ENCODE measurements around the gene ATRX.
"Not testable (repeated sequence)": the region's sequence is repeated elsewhere in the genome, so short reads cannot be mapped to it uniquely, and the experiment has no call there.

The ATRX gene

DNA sequence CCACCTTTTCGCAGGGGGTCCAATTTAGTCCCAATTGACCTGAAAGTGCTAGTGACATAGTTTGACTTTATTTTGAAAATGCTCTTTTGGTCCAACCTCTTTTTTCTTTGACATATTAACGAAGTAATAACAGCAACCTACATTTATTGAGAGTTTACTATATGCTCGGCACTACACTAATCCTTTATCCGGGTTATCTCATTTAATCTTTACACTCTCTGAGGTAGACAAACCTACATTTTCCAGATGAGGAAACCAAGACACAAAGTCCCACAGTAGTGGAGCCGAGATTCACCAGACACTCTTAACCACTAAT, 307 bp upstream of the ATRX start:
- H3K9ac ChIP-seq (ENCODE audit: low read depth in 1 of 2, low read length in 2 of 2): peak overlapping the region; percentile 80 to 84
- peak overlapping the region; percentile 85 to 91 for H3K4me3 ChIP-seq (ENCODE audit: low read length in 2 of 2)
- no peaks in the 10 kb centered on the region for H3K36me3 ChIP-seq (ENCODE audit: control insufficient read depth in 2 of 2, insufficient read depth in 2 of 2, low read length in 2 of 2)

DNA sequence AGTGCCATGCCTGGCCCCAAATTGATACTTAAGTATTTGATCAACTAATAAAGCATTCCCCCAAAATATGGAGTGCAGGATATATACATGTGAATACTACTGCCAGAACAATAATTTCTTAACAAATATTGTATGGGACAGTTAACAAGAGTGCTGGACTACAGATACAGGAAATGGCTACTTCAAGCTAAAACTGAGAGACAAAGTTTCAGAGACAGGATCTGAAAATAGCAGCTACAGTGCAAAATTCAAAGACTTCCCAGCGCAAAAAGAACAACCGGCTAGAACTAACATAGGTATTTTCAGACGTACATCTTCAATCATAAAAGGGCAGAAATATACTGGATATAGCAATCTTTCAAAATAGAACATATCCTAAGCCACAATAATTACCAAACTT, 6.3 kb downstream of the ATRX start:
- Histone ChIP-seq H3K4me3 (ENCODE audit: low read length in 2 of 2) (no peak overlapping the region), H3K4me1 (ENCODE audit: control insufficient read depth in 2 of 2, insufficient read depth in 2 of 2, low read length in 2 of 2) (no peaks in the 10 kb centered on the region), H3K27ac (ENCODE audit: low read depth in 2 of 2, low read length in 2 of 2) (no peak overlapping the region), H3K9ac (ENCODE audit: low read depth in 1 of 2, low read length in 2 of 2) (no peak overlapping the region), H3K27me3 (ENCODE audit: control insufficient read depth in 2 of 2, insufficient read depth in 2 of 2, low read length in 2 of 2) (no peaks in the 10 kb centered on the region), H3K9me3 (ENCODE audit: control insufficient read depth in 2 of 2, low read length in 2 of 2) (no peaks in the 10 kb centered on the region), H3K36me3 (ENCODE audit: control insufficient read depth in 2 of 2, insufficient read depth in 2 of 2, low read length in 2 of 2) (no peaks in the 10 kb centered on the region)

More for the DNA sequence above, 307 bp upstream of the ATRX start:
- Histone ChIP-seq H3K27me3 (ENCODE audit: control insufficient read depth in 2 of 2, insufficient read depth in 2 of 2, low read length in 2 of 2) (no peaks in the 10 kb centered on the region), H3K9me3 (ENCODE audit: control insufficient read depth in 2 of 2, low read length in 2 of 2) (no peaks in the 10 kb centered on the region), H3K27ac (ENCODE audit: low read depth in 2 of 2, low read length in 2 of 2) (peak overlapping the region; percentile 86 to 87), H3K4me1 (ENCODE audit: control insufficient read depth in 2 of 2, insufficient read depth in 2 of 2, low read length in 2 of 2) (peaks cover 2 to 3% of the 10 kb centered on the region in 2 donors)

DNA sequence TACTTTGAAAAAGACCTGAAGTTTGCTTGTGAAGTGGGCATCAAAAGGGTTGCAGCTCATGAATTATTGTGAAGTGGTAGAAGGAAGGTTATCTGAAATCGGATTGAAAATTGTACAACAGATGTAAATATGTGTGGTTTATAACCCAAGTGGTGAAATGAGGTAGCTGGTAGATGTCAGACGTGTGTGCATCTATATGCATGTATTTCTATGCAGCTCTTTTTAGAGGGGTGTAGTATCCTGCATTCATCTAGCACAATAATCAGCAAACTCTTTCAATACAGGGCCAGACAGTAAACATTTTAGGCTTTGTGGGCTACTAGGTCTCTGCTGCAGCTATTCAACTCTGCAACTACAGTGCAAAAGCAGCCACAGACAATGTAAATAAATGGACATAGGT, 9.4 kb downstream of the ATRX start:
- no peaks in the 10 kb centered on the region for H3K4me1 ChIP-seq (ENCODE audit: control insufficient read depth in 2 of 2, insufficient read depth in 2 of 2, low read length in 2 of 2)
- H3K9me3 ChIP-seq (ENCODE audit: control insufficient read depth in 2 of 2, low read length in 2 of 2): no peaks in the 10 kb centered on the region
- H3K36me3 ChIP-seq (ENCODE audit: control insufficient read depth in 2 of 2, insufficient read depth in 2 of 2, low read length in 2 of 2): no peaks in the 10 kb centered on the region

DNA sequence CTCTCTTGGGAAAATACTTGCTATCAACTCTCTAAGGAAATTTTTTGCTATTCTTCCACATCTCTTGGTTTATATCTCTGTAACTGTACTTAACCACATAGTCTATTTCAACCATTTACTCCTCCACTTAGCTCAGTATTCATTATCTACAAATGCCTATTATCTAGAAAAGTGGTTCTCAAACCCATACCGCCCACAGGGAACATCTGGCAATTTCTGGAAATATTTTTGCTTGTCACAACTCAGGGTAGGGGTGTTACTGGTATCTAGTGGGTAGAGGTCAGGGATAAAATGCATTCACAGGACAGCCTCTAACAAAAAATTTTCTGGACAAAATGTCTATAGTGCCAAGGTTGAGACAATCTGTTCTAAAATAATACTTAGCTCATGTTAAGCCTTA, 14.4 kb downstream of the ATRX start:
- Histone ChIP-seq H3K27ac (ENCODE audit: low read depth in 2 of 2, low read length in 2 of 2) (no peak overlapping the region), H3K36me3 (ENCODE audit: control insufficient read depth in 2 of 2, insufficient read depth in 2 of 2, low read length in 2 of 2) (no peaks in the 10 kb centered on the region), H3K9me3 (ENCODE audit: control insufficient read depth in 2 of 2, low read length in 2 of 2) (no peaks in the 10 kb centered on the region), H3K4me1 (ENCODE audit: control insufficient read depth in 2 of 2, insufficient read depth in 2 of 2, low read length in 2 of 2) (no peaks in the 10 kb centered on the region), H3K4me3 (ENCODE audit: low read length in 2 of 2) (no peak overlapping the region), H3K9ac (ENCODE audit: low read depth in 1 of 2, low read length in 2 of 2) (no peak overlapping the region), H3K27me3 (ENCODE audit: control insufficient read depth in 2 of 2, insufficient read depth in 2 of 2, low read length in 2 of 2) (no peaks in the 10 kb centered on the region)

More for the DNA sequence above, 9.4 kb downstream of the ATRX start:
- Histone ChIP-seq H3K27ac (ENCODE audit: low read depth in 2 of 2, low read length in 2 of 2) (no peak overlapping the region), H3K4me3 (ENCODE audit: low read length in 2 of 2) (no peak overlapping the region), H3K27me3 (ENCODE audit: control insufficient read depth in 2 of 2, insufficient read depth in 2 of 2, low read length in 2 of 2) (no peaks in the 10 kb centered on the region), H3K9ac (ENCODE audit: low read depth in 1 of 2, low read length in 2 of 2) (no peak overlapping the region)

DNA sequence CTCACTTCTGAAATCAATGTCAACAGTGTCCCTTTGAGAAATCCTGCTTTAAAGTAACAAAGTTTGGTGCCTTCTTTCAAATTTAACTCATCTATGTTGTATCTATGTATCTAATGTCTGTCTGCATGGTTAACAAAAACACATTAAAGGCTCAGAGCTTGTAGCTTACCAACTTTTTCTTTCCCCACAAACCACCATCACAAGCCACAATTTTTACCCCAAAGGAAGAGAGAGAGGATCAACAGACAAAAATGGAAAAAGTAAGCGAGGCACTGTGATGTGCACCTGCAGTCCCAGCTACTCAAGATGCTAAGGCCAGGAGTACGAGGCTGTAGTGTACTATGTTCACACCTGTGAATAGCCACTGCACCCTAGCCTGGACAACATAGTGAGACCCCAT, 17.2 kb downstream of the ATRX start:
- H3K27me3 ChIP-seq (ENCODE audit: control insufficient read depth in 2 of 2, insufficient read depth in 2 of 2, low read length in 2 of 2): no peaks in the 10 kb centered on the region
- H3K4me3 ChIP-seq (ENCODE audit: low read length in 2 of 2): no peak overlapping the region
- no peak overlapping the region for H3K9ac ChIP-seq (ENCODE audit: low read depth in 1 of 2, low read length in 2 of 2)
- H3K27ac ChIP-seq (ENCODE audit: low read depth in 2 of 2, low read length in 2 of 2): no peak overlapping the region
- H3K36me3 ChIP-seq (ENCODE audit: control insufficient read depth in 2 of 2, insufficient read depth in 2 of 2, low read length in 2 of 2): no peaks in the 10 kb centered on the region
- no peaks in the 10 kb centered on the region for H3K4me1 ChIP-seq (ENCODE audit: control insufficient read depth in 2 of 2, insufficient read depth in 2 of 2, low read length in 2 of 2)
- H3K9me3 ChIP-seq (ENCODE audit: control insufficient read depth in 2 of 2, low read length in 2 of 2): no peaks in the 10 kb centered on the region

DNA sequence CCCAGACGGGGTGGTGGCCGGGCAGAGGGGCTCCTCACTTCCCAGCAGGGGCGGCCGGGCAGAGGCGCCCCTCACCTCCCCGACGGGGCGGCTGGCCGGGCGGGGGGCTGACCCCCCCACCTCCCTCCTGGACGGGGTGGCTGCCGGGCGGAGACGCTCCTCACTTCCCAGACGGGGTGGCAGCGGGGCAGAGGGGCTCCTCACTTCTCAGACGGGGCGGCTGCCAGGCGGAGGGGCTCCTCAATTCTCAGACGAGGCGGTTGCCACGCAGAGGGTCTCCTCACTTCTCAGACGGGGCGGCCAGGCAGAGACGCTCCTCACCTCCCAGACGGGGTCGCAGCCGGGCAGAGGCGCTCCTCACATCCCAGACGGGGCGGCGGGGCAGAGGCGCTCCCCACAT, 19.8 kb downstream of the ATRX start:
- H3K27me3 ChIP-seq (ENCODE audit: control insufficient read depth in 2 of 2, insufficient read depth in 2 of 2, low read length in 2 of 2); H3K36me3 ChIP-seq (ENCODE audit: control insufficient read depth in 2 of 2, insufficient read depth in 2 of 2, low read length in 2 of 2); H3K27ac ChIP-seq (ENCODE audit: low read depth in 2 of 2, low read length in 2 of 2); H3K9me3 ChIP-seq (ENCODE audit: control insufficient read depth in 2 of 2, low read length in 2 of 2); H3K4me3 ChIP-seq (ENCODE audit: low read length in 2 of 2); H3K9ac ChIP-seq (ENCODE audit: low read depth in 1 of 2, low read length in 2 of 2); H3K4me1 ChIP-seq (ENCODE audit: control insufficient read depth in 2 of 2, insufficient read depth in 2 of 2, low read length in 2 of 2): not testable (repeated sequence)

DNA sequence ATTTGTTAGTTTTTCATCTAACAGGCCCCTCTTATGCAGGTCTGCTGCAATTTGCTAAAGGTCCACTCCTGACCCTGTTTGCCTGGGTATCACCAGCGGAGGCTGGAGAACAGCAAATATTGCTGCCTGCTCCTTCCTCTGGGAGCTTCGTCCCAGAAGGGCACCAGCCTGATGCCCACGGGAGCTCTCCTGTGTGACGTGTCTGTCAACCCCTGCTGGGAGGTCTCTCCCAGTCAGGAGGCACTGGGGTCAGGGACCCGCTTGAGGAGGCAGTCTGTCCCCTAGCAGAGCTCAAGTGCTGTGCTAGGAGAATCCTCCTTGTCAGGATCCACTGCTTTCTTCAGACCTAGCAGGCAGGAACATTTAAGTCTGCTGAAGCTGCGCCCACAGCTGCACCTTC, 30.5 kb downstream of the ATRX start:
- H3K27me3 ChIP-seq (ENCODE audit: control insufficient read depth in 2 of 2, insufficient read depth in 2 of 2, low read length in 2 of 2): no peaks in the 10 kb centered on the region
- no peaks in the 10 kb centered on the region for H3K4me1 ChIP-seq (ENCODE audit: control insufficient read depth in 2 of 2, insufficient read depth in 2 of 2, low read length in 2 of 2)
- H3K9ac ChIP-seq (ENCODE audit: low read depth in 1 of 2, low read length in 2 of 2): no peak overlapping the region
- H3K36me3 ChIP-seq (ENCODE audit: control insufficient read depth in 2 of 2, insufficient read depth in 2 of 2, low read length in 2 of 2): peaks cover 0 to 3% of the 10 kb centered on the region in 2 donors
- H3K9me3 ChIP-seq (ENCODE audit: control insufficient read depth in 2 of 2, low read length in 2 of 2): peaks cover 0 to 1% of the 10 kb centered on the region in 2 donors
- H3K27ac ChIP-seq (ENCODE audit: low read depth in 2 of 2, low read length in 2 of 2): no peak overlapping the region
- no peak overlapping the region for H3K4me3 ChIP-seq (ENCODE audit: low read length in 2 of 2)

DNA sequence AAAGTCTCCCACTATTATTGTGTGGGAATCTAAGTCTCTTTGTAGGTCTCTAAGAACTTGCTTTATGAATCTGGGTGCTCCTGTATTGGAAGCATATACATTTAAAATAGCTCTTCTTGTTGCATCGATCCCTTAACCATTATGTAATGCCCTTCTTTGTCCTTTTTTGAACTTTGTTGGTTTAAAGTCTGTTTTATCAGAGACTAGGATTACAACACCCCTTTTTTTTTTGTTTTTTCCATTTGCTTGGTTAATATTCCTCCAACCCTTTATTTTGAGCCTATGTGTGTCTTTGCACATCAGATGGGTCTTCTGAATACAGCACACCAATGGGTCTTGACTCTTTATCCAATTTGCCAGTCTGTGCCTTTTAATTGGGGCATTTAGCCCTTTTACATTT, 32.1 kb downstream of the ATRX start:
- not testable (repeated sequence) for H3K4me1 ChIP-seq (ENCODE audit: control insufficient read depth in 2 of 2, insufficient read depth in 2 of 2, low read length in 2 of 2); H3K4me3 ChIP-seq (ENCODE audit: low read length in 2 of 2); H3K9ac ChIP-seq (ENCODE audit: low read depth in 1 of 2, low read length in 2 of 2); H3K27me3 ChIP-seq (ENCODE audit: control insufficient read depth in 2 of 2, insufficient read depth in 2 of 2, low read length in 2 of 2); H3K9me3 ChIP-seq (ENCODE audit: control insufficient read depth in 2 of 2, low read length in 2 of 2); H3K27ac ChIP-seq (ENCODE audit: low read depth in 2 of 2, low read length in 2 of 2); H3K36me3 ChIP-seq (ENCODE audit: control insufficient read depth in 2 of 2, insufficient read depth in 2 of 2, low read length in 2 of 2)

DNA sequence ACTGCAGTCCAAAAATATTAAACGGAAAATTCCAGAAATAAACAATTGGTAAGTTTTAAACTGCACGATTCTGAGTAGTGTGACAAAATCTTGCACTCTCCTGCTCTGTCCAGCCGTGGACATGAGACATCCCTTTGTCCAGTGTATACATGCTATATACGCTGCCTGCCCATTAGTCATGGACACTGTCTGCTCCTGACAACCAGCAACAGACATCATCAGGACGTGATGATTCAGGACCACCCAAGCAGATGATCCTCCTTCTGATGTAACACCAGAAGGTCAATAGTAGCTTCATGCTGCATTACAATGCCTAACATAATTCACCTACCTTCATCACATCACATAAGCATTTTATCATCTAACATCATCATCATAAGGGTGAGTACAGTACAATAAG, 36.3 kb downstream of the ATRX start:
- H3K4me3 ChIP-seq (ENCODE audit: low read length in 2 of 2): no peak overlapping the region
- H3K27me3 ChIP-seq (ENCODE audit: control insufficient read depth in 2 of 2, insufficient read depth in 2 of 2, low read length in 2 of 2): no peaks in the 10 kb centered on the region
- H3K9me3 ChIP-seq (ENCODE audit: control insufficient read depth in 2 of 2, low read length in 2 of 2): peaks cover 0 to 1% of the 10 kb centered on the region in 2 donors
- H3K9ac ChIP-seq (ENCODE audit: low read depth in 1 of 2, low read length in 2 of 2): no peak overlapping the region
- H3K27ac ChIP-seq (ENCODE audit: low read depth in 2 of 2, low read length in 2 of 2): no peak overlapping the region
- H3K36me3 ChIP-seq (ENCODE audit: control insufficient read depth in 2 of 2, insufficient read depth in 2 of 2, low read length in 2 of 2): no peaks in the 10 kb centered on the region
- H3K4me1 ChIP-seq (ENCODE audit: control insufficient read depth in 2 of 2, insufficient read depth in 2 of 2, low read length in 2 of 2): no peaks in the 10 kb centered on the region

DNA sequence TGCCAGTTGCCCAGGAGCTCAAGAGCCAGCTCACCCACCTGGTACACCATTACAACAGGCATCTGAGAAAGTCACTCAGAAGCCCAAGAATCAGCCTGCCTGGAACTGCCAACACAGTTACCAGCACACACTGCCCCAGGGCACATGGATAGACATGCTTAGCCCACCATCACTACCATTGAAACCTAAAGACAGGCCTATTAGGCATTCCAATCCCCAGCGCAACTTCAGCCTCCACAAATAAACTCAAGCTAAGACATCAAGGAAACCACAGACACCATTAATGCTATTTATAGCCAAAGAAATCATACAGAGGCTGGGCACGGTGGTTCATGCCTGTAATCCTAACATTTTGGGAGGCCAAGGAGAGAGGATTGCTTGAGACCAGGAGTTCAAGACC, 42.3 kb downstream of the ATRX start:
- H3K4me1 ChIP-seq (ENCODE audit: control insufficient read depth in 2 of 2, insufficient read depth in 2 of 2, low read length in 2 of 2): peaks cover 0 to 4% of the 10 kb centered on the region in 2 donors
- H3K9ac ChIP-seq (ENCODE audit: low read depth in 1 of 2, low read length in 2 of 2): no peak overlapping the region
- no peaks in the 10 kb centered on the region for H3K9me3 ChIP-seq (ENCODE audit: control insufficient read depth in 2 of 2, low read length in 2 of 2)
- no peaks in the 10 kb centered on the region for H3K27me3 ChIP-seq (ENCODE audit: control insufficient read depth in 2 of 2, insufficient read depth in 2 of 2, low read length in 2 of 2)
- no peak overlapping the region for H3K27ac ChIP-seq (ENCODE audit: low read depth in 2 of 2, low read length in 2 of 2)
- H3K4me3 ChIP-seq (ENCODE audit: low read length in 2 of 2): no peak overlapping the region
- no peaks in the 10 kb centered on the region for H3K36me3 ChIP-seq (ENCODE audit: control insufficient read depth in 2 of 2, insufficient read depth in 2 of 2, low read length in 2 of 2)

DNA sequence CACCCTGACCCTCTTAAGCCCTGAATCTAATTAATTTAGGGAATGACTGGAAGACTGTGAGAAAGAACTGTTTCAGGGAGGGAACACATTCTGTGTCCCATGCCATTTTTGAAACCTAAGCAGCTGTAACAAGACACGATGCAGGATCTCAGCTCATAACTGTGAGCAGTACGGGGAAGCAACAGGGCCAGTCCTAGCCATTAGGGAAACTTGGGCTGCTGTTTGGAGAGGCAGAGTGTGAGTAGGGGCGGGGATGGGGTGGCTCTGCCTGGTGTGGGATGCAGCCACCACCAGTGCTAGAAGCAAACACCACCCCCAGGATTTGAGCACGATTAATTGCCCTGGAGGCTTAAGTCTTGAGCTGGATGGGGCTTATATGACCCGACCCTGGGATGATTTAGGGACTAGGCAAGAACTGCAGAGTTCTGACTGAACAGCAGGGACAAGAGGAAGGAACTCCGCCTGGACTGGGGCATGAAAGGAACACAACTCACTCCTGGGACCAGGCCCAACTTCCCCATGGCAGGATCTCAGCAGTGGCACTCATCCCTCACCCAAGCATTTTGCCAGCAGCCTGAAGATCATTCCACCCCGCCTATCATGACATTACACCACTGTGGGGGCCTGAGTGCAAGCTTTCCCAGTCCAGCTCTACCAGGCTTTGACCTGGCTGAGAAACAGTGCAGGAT, 43.1 kb downstream of the ATRX start:
- Histone ChIP-seq H3K9me3 (ENCODE audit: control insufficient read depth in 2 of 2, low read length in 2 of 2) (no peaks in the 10 kb centered on the region), H3K27me3 (ENCODE audit: control insufficient read depth in 2 of 2, insufficient read depth in 2 of 2, low read length in 2 of 2) (no peaks in the 10 kb centered on the region), H3K36me3 (ENCODE audit: control insufficient read depth in 2 of 2, insufficient read depth in 2 of 2, low read length in 2 of 2) (no peaks in the 10 kb centered on the region), H3K4me1 (ENCODE audit: control insufficient read depth in 2 of 2, insufficient read depth in 2 of 2, low read length in 2 of 2) (peaks cover 0 to 4% of the 10 kb centered on the region in 2 donors), H3K9ac (ENCODE audit: low read depth in 1 of 2, low read length in 2 of 2) (no peak overlapping the region), H3K27ac (ENCODE audit: low read depth in 2 of 2, low read length in 2 of 2) (no peak overlapping the region), H3K4me3 (ENCODE audit: low read length in 2 of 2) (no peak overlapping the region)
